H1 (cell line): ENCODE data around the gene TBCE. TPM values are rescaled to one million over a fixed set of nuclear protein-coding genes. Genes with fewer than 3 reads are reported as not detected.

Experiments
- CTCF ChIA-PET: fragments of 300-600 bp; sonication (Branson Sonifier 250); formaldehyde crosslinking; loops from one replicate; lab custom pipeline; 2021; ENCODE audit not compliant: partially characterized antibody; lab: Charles Lee
- POLR2A ChIA-PET: fragments of 300-600 bp; sonication (Branson Sonifier 250); formaldehyde crosslinking; loops from one replicate; lab custom pipeline; 2021; ENCODE audit warnings: inconsistent platforms; ENCODE audit not compliant: partially characterized antibody; lab: Charles Lee
- DNase-seq, 2 experiments: peaks; one replicate each; pipeline versions ENCODE4 v3.0.0 to v3.0.0-alpha.2; 2010 to 2022; ENCODE audit warnings: low spot score in 2 of 2, low read depth in 1 of 2, mixed read lengths in 1 of 2
- FAIRE-seq: peaks from 2 replicates; lab custom pipeline; 2011; peaks lifted over from hg19 to GRCh38; lab: Jason Lieb, UNC
- H2AFZ ChIP-seq: 2 replicates; pipeline ENCODE4 v1.8.1; 2012; ENCODE audit warnings: low read length, inconsistent platforms
- H2AK5ac ChIP-seq: 2 replicates; pipeline ENCODE4 v1.6.1; 2013; ENCODE audit warnings: low read depth, low read length
- H2BK120ac ChIP-seq: replicated peaks from 2 replicates; pipeline ENCODE3; 2013; ENCODE audit warnings: low read depth, low read length, inconsistent platforms
- H2BK12ac ChIP-seq: 2 replicates; pipeline ENCODE4 v1.6.1; 2013; ENCODE audit warnings: low read depth, low read length
- H2BK15ac ChIP-seq: 2 replicates; pipeline ENCODE4 v1.6.1; 2013; ENCODE audit warnings: low read length
- H2BK20ac ChIP-seq: 2 replicates; pipeline ENCODE4 v1.6.1; 2013; ENCODE audit warnings: low read length
- H2BK5ac ChIP-seq: 2 replicates; pipeline ENCODE4 v1.6.1; 2013; ENCODE audit warnings: low read depth, low read length
- H3K14ac ChIP-seq: 2 replicates; pipeline ENCODE4 v1.6.1; 2013; ENCODE audit warnings: inconsistent platforms; ENCODE audit not compliant: insufficient read length
- H3K18ac ChIP-seq: 2 replicates; pipeline ENCODE4 v1.6.1; 2013; ENCODE audit warnings: low read length; ENCODE audit errors: extremely low read depth
- H3K23ac ChIP-seq: 2 replicates; pipeline ENCODE4 v1.6.1; 2013; ENCODE audit warnings: inconsistent platforms; ENCODE audit not compliant: insufficient read length
- H3K23me2 ChIP-seq: 2 replicates; pipeline ENCODE4 v1.6.1; 2013; ENCODE audit warnings: low read depth, low read length
- H3K27ac ChIP-seq: 2 replicates; pipeline ENCODE4 v1.6.1; 2011; ENCODE audit warnings: low read depth, low read length, inconsistent platforms
- H3K27me3 ChIP-seq, 4 experiments: replicated peaks in 1 of 4; 1 replicate in 1 of 4; 2 replicates in 3 of 4; pipeline versions ENCODE4 v1.6.1 to v1.8.1; 2011 to 2013; ENCODE audit warnings: low read length in 3 of 4, mild to moderate bottlenecking in 3 of 4, inconsistent platforms in 2 of 4, mixed read lengths in 2 of 4, moderate library complexity in 1 of 4; ENCODE audit not compliant: control insufficient read depth in 3 of 4, insufficient read depth in 3 of 4; ENCODE audit errors: extremely low read depth in 1 of 4
- H3K36me3 ChIP-seq, 4 experiments: 2 replicates each; pipeline versions ENCODE4 v1.6.1 to v1.8.1; 2011 to 2013; ENCODE audit warnings: mild to moderate bottlenecking in 4 of 4, low read length in 3 of 4, moderate library complexity in 2 of 4, control low read depth in 1 of 4, inconsistent platforms in 1 of 4; ENCODE audit not compliant: insufficient read depth in 4 of 4, control insufficient read depth in 2 of 4
- H3K4ac ChIP-seq: replicated peaks from 2 replicates; pipeline ENCODE3; 2013; ENCODE audit warnings: low read length, low read depth, mixed read lengths, inconsistent platforms; ENCODE audit not compliant: insufficient read length
- H3K4me1 ChIP-seq, 4 experiments: replicated peaks in 1 of 4; 1 replicate in 1 of 4; 2 replicates in 3 of 4; pipeline versions ENCODE4 v1.6.1 to v1.8.1; 2011 to 2013; ENCODE audit warnings: low read length in 3 of 4, inconsistent platforms in 2 of 4, mixed read lengths in 1 of 4; ENCODE audit not compliant: insufficient read depth in 4 of 4, control insufficient read depth in 3 of 4
- H3K4me2 ChIP-seq, 2 experiments: 2 replicates each; pipeline versions ENCODE4 v1.6.1 to v1.8.1; 2011 to 2013; ENCODE audit warnings: low read depth in 2 of 2, low read length in 2 of 2, control low read depth in 1 of 2, inconsistent platforms in 1 of 2, mild to moderate bottlenecking in 1 of 2; ENCODE audit not compliant: insufficient read depth in 1 of 2
- H3K4me3 ChIP-seq, 4 experiments: fragments of 200-600, 300-600 bp in 1 of 4; sonication (generic), shearing (Covaris generic), sonication (Bioruptor Twin) in 1 of 4; 2 replicates each; pipeline versions ENCODE4 v1.5.1 to v1.8.1; 2011 to 2016; ENCODE audit warnings: low read length in 4 of 4, low read depth in 3 of 4, control low read depth in 2 of 4, inconsistent platforms in 2 of 4, mild to moderate bottlenecking in 2 of 4, mixed read lengths in 1 of 4, moderate library complexity in 1 of 4; ENCODE audit not compliant: insufficient read depth in 2 of 4; ENCODE audit errors: extremely low read depth in 1 of 4
- H3K56ac ChIP-seq: replicated peaks from 2 replicates; pipeline ENCODE3; 2013; ENCODE audit warnings: low read depth, mild to moderate bottlenecking, mixed read lengths, low read length, inconsistent platforms; ENCODE audit not compliant: insufficient read length
- H3K79me1 ChIP-seq: 2 replicates; pipeline ENCODE4 v1.6.1; 2013; ENCODE audit warnings: low read depth, low read length, control low read depth
- H3K79me2 ChIP-seq, 2 experiments: 2 replicates each; pipeline versions ENCODE4 v1.6.1 to v1.8.1; 2012 to 2013; ENCODE audit warnings: low read length in 2 of 2, mild to moderate bottlenecking in 2 of 2, inconsistent platforms in 1 of 2; ENCODE audit not compliant: insufficient read depth in 2 of 2, control insufficient read depth in 1 of 2
- H3K9ac ChIP-seq, 4 experiments: replicated peaks in 1 of 4; 1 replicate in 1 of 4; 2 replicates in 3 of 4; pipeline versions ENCODE4 v1.6.1 to v1.8.1; 2011 to 2013; ENCODE audit warnings: low read depth in 3 of 4, low read length in 3 of 4, control low read depth in 2 of 4, mild to moderate bottlenecking in 2 of 4, moderate library complexity in 2 of 4, inconsistent platforms in 1 of 4; ENCODE audit errors: extremely low read depth in 1 of 4
- H3K9me3 ChIP-seq, 2 experiments: 2 replicates each; pipeline versions ENCODE4 v1.6.1 to v1.8.1; 2012 to 2013; ENCODE audit warnings: mild to moderate bottlenecking in 2 of 2, moderate library complexity in 2 of 2, control low read depth in 1 of 2, inconsistent platforms in 1 of 2, low read depth in 1 of 2, low read length in 1 of 2, mixed read lengths in 1 of 2; ENCODE audit not compliant: insufficient read depth in 2 of 2
- H4K20me1 ChIP-seq, 2 experiments: replicated peaks in 1 of 2; 2 replicates each; pipeline versions ENCODE3 to v1.8.1; 2011 to 2013; ENCODE audit warnings: inconsistent platforms in 2 of 2, low read length in 2 of 2, mild to moderate bottlenecking in 1 of 2; ENCODE audit not compliant: insufficient read depth in 2 of 2, control insufficient read depth in 1 of 2
- H4K5ac ChIP-seq: 2 replicates; pipeline ENCODE4 v1.6.1; 2013; ENCODE audit warnings: low read length, low read depth, mixed read lengths, inconsistent platforms; ENCODE audit not compliant: insufficient read length
- H4K8ac ChIP-seq: 2 replicates; pipeline ENCODE4 v1.8.0; 2013; ENCODE audit warnings: mild to moderate bottlenecking, moderate library complexity, low read length, inconsistent platforms; ENCODE audit not compliant: insufficient read depth; ENCODE audit errors: extremely low read depth
- H4K91ac ChIP-seq: replicated peaks from 2 replicates; pipeline ENCODE3; 2013; ENCODE audit warnings: low read length, mixed read lengths, inconsistent platforms; ENCODE audit not compliant: insufficient read length
- BACH1 ChIP-seq: IDR thresholded peaks from 2 replicates; pipeline ENCODE4 v1.6.1; 2012; ENCODE audit warnings: low read length, improper control_type of control experiment
- CREB1 ChIP-seq: IDR thresholded peaks from 2 replicates; pipeline ENCODE4 v1.6.1; 2012; ENCODE audit warnings: inconsistent platforms
- GABPA ChIP-seq: IDR thresholded peaks from 2 replicates; pipeline ENCODE4 v1.6.1; 2011; ENCODE audit warnings: mild to moderate bottlenecking, low read length, moderate library complexity, borderline replicate concordance; ENCODE audit not compliant: insufficient read depth
- HDAC2 ChIP-seq, 2 experiments: fragments of 300-600 bp in 1 of 2; sonication (generic) in 1 of 2; IDR thresholded peaks; 2 replicates each; pipeline ENCODE4 v1.6.1; 2011 to 2012; ENCODE audit warnings: low read depth in 2 of 2, low read length in 2 of 2, mild to moderate bottlenecking in 2 of 2, moderate library complexity in 2 of 2, borderline replicate concordance in 1 of 2, inconsistent platforms in 1 of 2
- JUND ChIP-seq: IDR thresholded peaks from 2 replicates; pipeline ENCODE4 v1.6.1; 2011; ENCODE audit warnings: mild to moderate bottlenecking, improper control_type of control experiment, low read length
- KDM4A ChIP-seq: IDR thresholded peaks from one replicate; pipeline ENCODE4 v1.7.1; 2012; ENCODE audit warnings: low read depth, mild to moderate bottlenecking, moderate library complexity, low read length, inconsistent platforms; ENCODE audit not compliant: severe bottlenecking
- KDM5A ChIP-seq: fragments of 200-600 bp; IDR thresholded peaks from 2 replicates; pipeline ENCODE4 v1.7.1; 2012; ENCODE audit warnings: mild to moderate bottlenecking, low read length, inconsistent platforms, mixed read lengths
- POLR2AphosphoS5 ChIP-seq: IDR thresholded peaks from 2 replicates; pipeline ENCODE4 v1.6.1; 2011; ENCODE audit warnings: low read depth, low read length
- RBBP5 ChIP-seq: IDR thresholded peaks from 2 replicates; pipeline ENCODE4 v1.7.1; 2012; ENCODE audit warnings: low read depth, mild to moderate bottlenecking, inconsistent platforms, low read length, moderate library complexity, borderline replicate concordance
- RXRA ChIP-seq: IDR thresholded peaks from 2 replicates; pipeline ENCODE4 v1.6.1; 2011; ENCODE audit warnings: low read depth, mild to moderate bottlenecking, low read length, moderate library complexity; ENCODE audit not compliant: insufficient read depth
- SRF ChIP-seq: IDR thresholded peaks from 2 replicates; pipeline ENCODE4 v1.6.1; 2011; ENCODE audit warnings: mild to moderate bottlenecking, low read depth, low read length, moderate library complexity
- TAF1 ChIP-seq: IDR thresholded peaks from 2 replicates; pipeline ENCODE4 v1.6.1; 2011; ENCODE audit warnings: mild to moderate bottlenecking, low read depth, low read length
- YY1 ChIP-seq: IDR thresholded peaks from 2 replicates; pipeline ENCODE4 v1.6.1; 2011; ENCODE audit warnings: low read depth, mild to moderate bottlenecking, low read length
- WGBS, 2 experiments: shearing (Covaris generic) in 1 of 2; methylation state at CpG; one replicate each; pipeline versions ENCODE4 v1.1.6 to v1.1.7; 2013 to 2015; ENCODE audit warnings: low lambda C conversion rate in 2 of 2, mixed read lengths in 2 of 2, inconsistent platforms in 1 of 2, low coverage in 1 of 2, missing lambda C conversion rate in 1 of 2; ENCODE audit not compliant: insufficient replicate concordance in 2 of 2, insufficient coverage in 1 of 2, insufficient read length in 1 of 2; ENCODE audit errors: extremely low coverage in 1 of 2, missing lambda C conversion rate in 1 of 2; 5-methylcytosine and 5-hydroxymethylcytosine counted together
- polyA plus RNA-seq, 7 experiments: library from polyadenylated mRNA; depleted of rRNA in 3 of 7; stranded (reverse) in 5 of 7; unstranded in 2 of 7; fragments of >200 nt in 5 of 7; fragments of 200-250 nt in 2 of 7; gene quantifications; 1 replicate in 5 of 7; 2 replicates in 1 of 7; 4 replicates in 1 of 7; pipeline versions ENCODE4 v1.2.1 to v1.2.3, GENCODE V29; 2011 to 2013; ENCODE audit warnings: missing spikeins in 2 of 7, mixed read lengths in 2 of 7
- total RNA-seq: library from RNA; stranded (reverse); fragmentation: NEBNext Ultra II Directional; extraction: Animal tissue kit (Norgen Biotek cat#: 25700); gene quantifications from 2 replicates; pipeline ENCODE4 v1.2.1, GENCODE V29; 2021

The TBCE gene
- total and polyA plus RNA-seq, 2 of the 8 experiments (the other 6 are each of a cell fraction or from before 2014, with no cell fraction given), result 22.7 to 42.9 TPM

GRCh38 chr1:235455097-235455496 lies 87.9 kb downstream of the TBCE start:
- no peak overlapping the region for H2BK12ac ChIP-seq
- CTCF ChIA-PET, result interaction anchor here (0.7 to 1.2 kb wide), 4 partner anchors 10 to 259 kb away, joined by 3 to 4 read pairs (median 3); no protein-coding TSS in a partner anchor
- no peaks in the 10 kb centered on the region for H3K79me1 ChIP-seq
- 82% methylated on average over 2 of the region's 2 CpGs; no CpG with 5 or more reads in 1 of the 2 experiments for WGBS, 2 experiments
- no peaks in the 10 kb centered on the region for H3K9me3 ChIP-seq
- H3K27ac ChIP-seq, result no peak overlapping the region
- H3K4me2 ChIP-seq, result no peak overlapping the region
- no peaks in the 10 kb centered on the region for H3K79me2 ChIP-seq
- H3K27me3 ChIP-seq, result no peaks in the 10 kb centered on the region
- no peak overlapping the region for H3K4ac ChIP-seq
- no peaks in the 10 kb centered on the region for H3K4me1 ChIP-seq
- no peak overlapping the region for H3K14ac ChIP-seq
- peaks cover 0 to 3% of the 10 kb centered on the region in 2 experiments for H4K20me1 ChIP-seq
- H2BK120ac ChIP-seq, result no peak overlapping the region
- TF ChIP-seq POLR2AphosphoS5 (no peak), KDM5A (no peak), SRF (no peak), KDM4A (no peak), YY1 (no peak), BACH1 (no peak), CREB1 (no peak), TAF1 (no peak), GABPA (no peak), HDAC2 (IDR thresholded peaks at IDR 0.05; ENCODE audit: borderline replicate concordance in 1 of 2, low read depth in 2 of 2, low read length in 2 of 2) (no peak), RXRA (no peak), JUND (no peak), RBBP5 (no peak)
- no peak overlapping the region for H2AFZ ChIP-seq
- H4K8ac ChIP-seq, result no peak overlapping the region
- H3K23ac ChIP-seq, result no peak overlapping the region
- H2BK20ac ChIP-seq, result no peak overlapping the region
- H3K23me2 ChIP-seq, result no peaks in the 10 kb centered on the region
- H4K91ac ChIP-seq, result no peak overlapping the region
- POLR2A ChIA-PET, result no interaction called here
- H2AK5ac ChIP-seq, result no peak overlapping the region
- H4K5ac ChIP-seq, result no peak overlapping the region
- no peak overlapping the region for H3K18ac ChIP-seq
- H3K4me3 ChIP-seq, result no peak overlapping the region
- H2BK15ac ChIP-seq, result no peak overlapping the region
- FAIRE-seq (no peak), DNase-seq (no peak)
- H2BK5ac ChIP-seq, result no peak overlapping the region
- H3K36me3 ChIP-seq, result peaks cover 2 to 30% (median 14%) of the 10 kb centered on the region in 4 experiments; a peak in 6 of 8 replicates
- no peak overlapping the region for H3K56ac ChIP-seq
- H3K9ac ChIP-seq, result no peak overlapping the region
